HG02642 (cell line): ENCODE results near the gene POLR2A.
"Not testable (repeated sequence)": the region's sequence is repeated elsewhere in the genome, so short reads cannot be mapped to it uniquely, and the experiment has no call there.

Source experiments
- ATAC-seq: cut with Tn5 transposase; IDR thresholded peaks from one replicate; pipeline ENCODE4 v1.9.1; 2021; ENCODE audit warnings: mild to moderate bottlenecking; ENCODE audit not compliant: unreplicated experiment, poor library complexity

Gene POLR2A

GRCh38 chr17:7459961-7460545, 24.1 kb upstream of the POLR2A start:
- ATAC-seq, result no peak

- ATAC-seq, result no peak
These were observed 23.1 kb upstream of the POLR2A start for GRCh38 chr17:7460850-7461660.

GRCh38 chr17:7462474-7463371, 21.4 kb upstream of the POLR2A start:
- ATAC-seq, result no peak

GRCh38 chr17:7463372-7463846, 20.8 kb upstream of the POLR2A start:
- no peak for ATAC-seq

- ATAC-seq, result no peak
These were observed 20.1 kb upstream of the POLR2A start for GRCh38 chr17:7464081-7464480.

- ATAC-seq, result no peak
These were observed 18.4 kb upstream of the POLR2A start for GRCh38 chr17:7465597-7466275.

GRCh38 chr17:7466318-7466638, 17.9 kb upstream of the POLR2A start:
- no peak for ATAC-seq

- no peak for ATAC-seq
These were observed 17.4 kb upstream of the POLR2A start for GRCh38 chr17:7466639-7467341.

GRCh38 chr17:7467498-7467897, 16.7 kb upstream of the POLR2A start:
- ATAC-seq, result no peak

- ATAC-seq, result no peak
These were observed 15.9 kb upstream of the POLR2A start for GRCh38 chr17:7468290-7468689.

GRCh38 chr17:7468804-7469389, 15.3 kb upstream of the POLR2A start:
- no peak for ATAC-seq

GRCh38 chr17:7469843-7470242, 14.3 kb upstream of the POLR2A start:
- not testable (repeated sequence) for ATAC-seq

- ATAC-seq, result not testable (repeated sequence)
These were observed 13.7 kb upstream of the POLR2A start for GRCh38 chr17:7470457-7470973.

- ATAC-seq, result no peak
These were observed 12.4 kb upstream of the POLR2A start for GRCh38 chr17:7471729-7472128.

GRCh38 chr17:7474767-7475166, 9.4 kb upstream of the POLR2A start:
- ATAC-seq, result not testable (repeated sequence)

GRCh38 chr17:7475764-7476422, 8.3 kb upstream of the POLR2A start:
- no peak for ATAC-seq

GRCh38 chr17:7476494-7476893, 7.7 kb upstream of the POLR2A start:
- no peak for ATAC-seq

GRCh38 chr17:7476951-7477350, 7.2 kb upstream of the POLR2A start:
- no peak for ATAC-seq
